Nasal cavity respiratory epithelium epithelial cell of viscerocranial mucosa (primary cell): ENCODE data around the gene GUCY1A1. TPM values are rescaled to one million over a fixed set of nuclear protein-coding genes. Genes with fewer than 3 reads are reported as not detected.

Source experiments
- total RNA-seq: library from RNA; depleted of rRNA; stranded (reverse); fragments of >200 nt; gene quantifications from 2 replicates; pipeline ENCODE4 v1.2.3, GENCODE V29; 2014

The GUCY1A1 gene, protein sequence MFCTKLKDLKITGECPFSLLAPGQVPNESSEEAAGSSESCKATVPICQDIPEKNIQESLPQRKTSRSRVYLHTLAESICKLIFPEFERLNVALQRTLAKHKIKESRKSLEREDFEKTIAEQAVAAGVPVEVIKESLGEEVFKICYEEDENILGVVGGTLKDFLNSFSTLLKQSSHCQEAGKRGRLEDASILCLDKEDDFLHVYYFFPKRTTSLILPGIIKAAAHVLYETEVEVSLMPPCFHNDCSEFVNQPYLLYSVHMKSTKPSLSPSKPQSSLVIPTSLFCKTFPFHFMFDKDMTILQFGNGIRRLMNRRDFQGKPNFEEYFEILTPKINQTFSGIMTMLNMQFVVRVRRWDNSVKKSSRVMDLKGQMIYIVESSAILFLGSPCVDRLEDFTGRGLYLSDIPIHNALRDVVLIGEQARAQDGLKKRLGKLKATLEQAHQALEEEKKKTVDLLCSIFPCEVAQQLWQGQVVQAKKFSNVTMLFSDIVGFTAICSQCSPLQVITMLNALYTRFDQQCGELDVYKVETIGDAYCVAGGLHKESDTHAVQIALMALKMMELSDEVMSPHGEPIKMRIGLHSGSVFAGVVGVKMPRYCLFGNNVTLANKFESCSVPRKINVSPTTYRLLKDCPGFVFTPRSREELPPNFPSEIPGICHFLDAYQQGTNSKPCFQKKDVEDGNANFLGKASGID
- 1.4 and 1.8 TPM in 2 replicates for total RNA-seq

DNA sequence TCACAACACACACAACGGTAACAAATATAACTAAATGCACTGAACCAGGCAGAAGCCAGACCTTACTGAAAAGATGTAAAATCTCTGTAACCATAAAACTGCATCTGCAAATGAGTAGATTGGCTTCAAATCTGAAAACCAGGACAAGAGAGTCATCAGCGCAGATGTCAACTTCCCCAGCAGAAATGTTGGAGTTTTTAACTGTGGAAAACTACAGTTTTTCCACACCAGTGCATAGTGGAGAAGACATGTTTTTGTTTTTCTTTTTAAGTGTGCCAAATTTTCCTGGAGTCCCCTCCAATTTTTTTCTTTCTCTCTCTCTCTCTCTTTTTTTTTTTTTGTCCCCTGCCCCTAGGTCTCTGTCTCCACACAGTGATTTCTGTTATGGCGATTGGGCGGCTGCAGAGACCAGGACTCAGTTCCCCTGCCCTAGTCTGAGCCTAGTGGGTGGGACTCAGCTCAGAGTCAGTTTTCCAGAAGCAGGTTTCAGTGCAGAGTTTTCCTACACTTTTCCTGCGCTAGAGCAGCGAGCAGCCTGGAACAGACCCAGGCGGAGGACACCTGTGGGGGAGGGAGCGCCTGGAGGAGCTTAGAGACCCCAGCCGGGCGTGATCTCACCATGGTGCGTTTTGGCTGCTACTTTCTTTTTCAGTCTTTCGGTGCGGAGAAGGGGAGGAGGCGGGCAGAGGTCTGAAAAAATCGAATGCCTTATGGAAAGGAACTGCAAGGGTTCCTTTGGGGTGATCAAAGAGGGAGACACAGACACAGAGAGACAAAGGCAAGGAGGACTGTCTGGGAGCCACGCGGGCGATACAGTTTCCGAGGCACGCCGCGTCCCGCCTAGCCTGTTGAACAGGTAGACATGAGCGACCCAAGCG is at the start of gene GUCY1A1:
TSS of gene GUCY1A1 (plus strand) at position 505 of the 878 bp plus-strand sequence. CDS start 30,020 bp downstream, outside the sequence.

DNA sequence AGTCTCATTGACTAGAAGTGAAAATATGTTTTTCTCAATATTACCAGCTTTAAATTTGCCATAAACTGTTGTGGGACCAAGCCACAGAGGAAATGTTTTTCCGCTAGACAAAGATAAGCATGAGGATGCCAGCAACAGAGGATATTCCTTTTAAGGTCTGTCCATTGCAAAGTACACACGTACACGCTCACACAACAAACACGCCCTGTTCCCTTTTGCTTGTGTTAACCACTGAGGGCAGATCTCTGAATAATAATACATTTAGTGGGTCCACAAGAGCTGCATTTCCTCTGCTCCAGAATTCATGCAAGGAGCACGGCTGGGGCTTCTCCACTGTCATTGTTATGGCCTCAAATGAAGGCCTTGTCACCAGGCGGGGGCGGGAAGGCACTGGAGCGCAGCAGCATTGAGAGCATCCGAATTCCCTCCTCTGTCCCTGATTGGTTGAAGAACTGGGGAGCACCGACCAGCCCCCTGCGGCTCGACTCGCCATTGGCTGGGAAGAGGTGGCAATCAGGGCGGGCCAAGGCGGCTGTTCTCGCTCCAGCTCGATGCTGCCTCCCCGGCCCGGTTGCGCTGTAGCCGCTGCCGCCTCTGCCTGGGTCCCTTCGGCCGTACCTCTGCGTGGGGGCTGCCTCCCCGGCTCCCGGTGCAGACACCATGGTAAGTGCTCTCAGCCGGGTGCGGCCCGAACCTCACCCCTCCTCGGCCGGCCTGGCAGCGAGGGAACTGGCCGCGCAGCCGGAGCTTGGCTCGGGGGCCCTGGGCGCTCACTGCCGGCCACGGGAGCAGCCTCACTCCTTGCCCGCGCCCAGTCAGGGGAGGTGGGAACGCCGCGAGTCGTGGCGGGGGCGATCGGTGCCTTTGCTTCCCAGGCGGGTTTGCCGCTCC is 92.1 kb downstream of the GUCY1A1 start, which contains the start of gene GUCY1B1:
TSS of gene GUCY1B1 (plus strand) at position 541 of the 891 bp plus-strand sequence. CDS start at position 661, 120 bp downstream.

Other genes with a start within 250 kb of the GUCY1A1 start
- gene GUCY1B1, start 92.2 kb downstream of the GUCY1A1 start, total RNA-seq, result 1.4 and 2.7 TPM in 2 replicates
- not detected in 2 replicates for gene ASIC5, start 199.4 kb downstream of the GUCY1A1 start, total RNA-seq
- under 0.01 and 1.3 TPM in 2 replicates for gene TDO2, start 236.8 kb downstream of the GUCY1A1 start, total RNA-seq